Nucleus accumbens (tissue), 56 donors: ENCODE results near the gene MAGEB6B.
"Not testable (repeated sequence)": the region's sequence is repeated elsewhere in the genome, so short reads cannot be mapped to it uniquely, and the experiment has no call there.

Experiments
- DNase-seq, 56 donors: peaks; one replicate each; lab custom pipeline; 2025; lab: John Stamatoyannopoulos, UW

Gene MAGEB6B, protein sequence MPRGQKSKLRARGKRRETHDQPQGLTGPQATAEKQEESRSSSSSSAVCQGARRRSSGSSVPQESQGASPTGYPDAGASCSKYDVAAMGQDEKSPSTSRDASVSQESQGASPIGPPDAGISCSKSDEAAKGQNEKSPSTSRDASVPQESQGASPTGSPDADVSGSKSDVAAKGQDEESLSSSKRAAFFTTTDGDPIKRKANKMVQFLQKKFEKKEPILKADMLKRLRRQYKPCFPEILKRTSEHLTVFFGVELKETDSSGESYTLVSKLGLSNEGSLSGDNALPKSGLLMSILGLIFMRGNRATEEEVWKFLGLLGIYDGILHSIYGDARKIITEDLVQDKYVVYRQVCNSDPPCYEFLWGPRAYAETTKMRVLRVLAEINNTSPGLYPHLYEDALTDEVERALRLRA

DNA sequence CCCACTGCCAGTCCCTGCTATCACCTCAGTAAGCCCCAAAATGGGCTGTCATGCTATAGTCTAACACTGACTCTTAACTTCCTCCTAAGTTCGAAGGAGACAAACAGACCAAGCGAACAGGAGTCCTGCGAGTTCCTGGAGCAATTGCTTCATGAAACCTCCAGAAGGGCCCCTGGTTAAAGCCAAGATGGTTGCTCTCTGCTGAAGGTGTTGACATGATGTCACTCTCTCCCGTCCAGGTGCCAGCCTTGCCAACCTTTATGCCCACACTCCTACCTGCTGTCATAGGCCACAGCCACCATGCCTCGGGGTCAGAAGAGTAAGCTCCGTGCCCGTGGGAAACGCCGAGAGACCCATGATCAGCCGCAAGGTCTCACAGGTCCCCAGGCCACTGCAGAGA, at the start of gene MAGEB6B:
TSS of gene MAGEB6B (plus strand) at position 301 of the 400 bp plus-strand sequence. CDS start at position 301, 0 bp downstream.
- no peak for DNase-seq

DNA sequence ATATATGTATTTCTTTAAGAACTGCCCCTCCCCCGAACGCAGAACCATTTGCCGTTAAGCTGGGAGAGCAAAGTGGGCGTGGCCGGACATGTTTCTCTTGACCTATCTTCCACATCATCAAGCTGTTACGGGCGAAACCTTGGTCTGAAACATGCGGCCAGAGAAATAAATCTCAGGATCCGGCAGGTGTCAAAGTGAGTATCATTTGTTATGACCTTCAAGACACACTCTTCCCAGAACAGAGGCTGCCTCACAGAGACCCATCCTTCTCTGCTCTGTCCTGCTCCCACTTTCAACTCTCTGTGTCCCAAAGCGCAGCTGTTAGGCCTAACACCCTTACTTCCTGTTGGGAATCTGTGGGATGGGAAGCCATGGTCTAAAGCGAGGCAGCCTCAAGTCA, 22.1 kb upstream of the MAGEB6B start, which contains the start of gene MAGEB18:
TSS of gene MAGEB18 (plus strand) at position 70 of the 400 bp plus-strand sequence. CDS start 643 bp downstream, outside the sequence.
- DNase-seq: no peak

DNA sequence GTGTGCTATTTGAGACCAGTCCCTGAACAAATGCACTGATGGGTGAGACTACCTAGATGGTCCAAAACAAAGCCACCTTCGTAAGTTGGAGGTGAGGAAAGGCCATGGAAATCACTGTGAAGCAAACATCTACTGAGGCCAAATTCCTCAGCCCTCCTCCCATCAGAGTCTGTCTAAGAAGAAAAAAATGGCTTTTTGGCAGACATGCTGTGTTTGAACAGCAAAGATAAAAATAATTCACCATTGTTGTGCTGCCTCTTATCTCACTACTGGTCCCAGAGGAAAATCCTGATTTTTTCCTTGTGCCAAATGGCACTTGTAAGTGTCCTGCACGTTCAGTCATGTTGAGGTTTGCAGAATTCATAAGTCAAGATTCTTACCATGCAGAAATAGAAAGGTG, 14.4 kb upstream of the MAGEB6B start:
- DNase-seq: no peak

DNA sequence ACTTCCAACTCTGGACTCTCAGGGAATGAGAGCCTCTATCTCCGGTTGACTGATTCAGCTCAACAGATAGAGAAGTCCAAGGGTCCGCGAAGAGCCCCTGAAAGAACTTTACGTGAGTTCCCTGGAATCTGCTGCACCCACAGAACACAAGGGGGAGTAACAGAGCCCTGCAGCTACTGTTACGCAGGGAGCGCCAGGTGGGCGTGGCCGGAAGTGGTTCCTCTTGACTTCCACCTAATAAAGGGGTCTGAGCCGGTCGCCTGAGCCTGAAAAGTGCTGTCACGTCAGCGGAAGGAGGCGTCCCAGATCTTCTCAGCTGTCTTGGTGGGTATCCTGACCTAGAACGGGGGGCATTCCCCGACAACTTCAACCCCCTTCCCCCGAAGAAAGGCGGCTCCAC, 31.8 kb downstream of the MAGEB6B start, which contains the start of gene MAGEB6:
TSS of gene MAGEB6 (plus strand) at position 237 of the 400 bp plus-strand sequence. CDS start 1,407 bp downstream, outside the sequence.
- no peak for DNase-seq

DNA sequence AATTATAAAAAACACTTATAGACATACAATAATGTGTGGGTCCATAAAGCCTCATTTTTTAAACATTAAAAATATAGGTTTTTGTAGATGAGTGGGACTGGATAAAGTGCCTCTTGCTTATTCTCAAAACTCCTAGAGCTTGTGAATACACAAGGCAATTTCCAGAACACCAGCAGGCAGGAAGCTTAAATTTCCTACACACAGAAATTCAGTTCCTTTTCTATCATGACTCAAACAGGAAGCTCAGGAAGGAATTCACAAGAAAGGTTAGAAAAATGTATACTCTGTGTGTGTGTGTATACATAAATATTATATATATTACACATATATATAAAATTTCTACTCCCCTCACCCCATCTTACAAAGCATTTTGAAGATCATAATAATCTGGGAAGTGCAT, 43.2 kb downstream of the MAGEB6B start:
- no peak for DNase-seq

DNA sequence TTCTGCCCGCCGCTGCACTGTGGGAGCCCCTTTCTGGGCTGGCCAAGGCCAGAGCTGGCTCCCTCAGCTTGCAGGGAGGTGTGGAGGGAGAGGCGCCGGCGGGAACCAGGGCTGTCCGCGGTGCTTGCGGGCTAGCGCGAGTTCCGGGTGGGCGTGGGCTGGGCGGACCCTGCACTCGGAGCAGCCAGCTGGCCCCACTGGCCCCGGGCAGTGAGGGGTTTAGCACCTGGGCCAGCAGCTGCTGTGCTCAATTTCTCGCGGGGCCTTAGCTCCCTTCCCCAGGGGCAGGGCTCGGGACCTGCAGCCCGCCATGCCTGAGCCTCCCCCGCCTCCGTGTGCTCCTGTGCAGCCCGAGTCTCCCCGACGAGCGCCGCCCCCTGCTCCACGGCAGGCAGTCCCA, 44.3 kb downstream of the MAGEB6B start:
- DNase-seq: not testable (repeated sequence)

DNA sequence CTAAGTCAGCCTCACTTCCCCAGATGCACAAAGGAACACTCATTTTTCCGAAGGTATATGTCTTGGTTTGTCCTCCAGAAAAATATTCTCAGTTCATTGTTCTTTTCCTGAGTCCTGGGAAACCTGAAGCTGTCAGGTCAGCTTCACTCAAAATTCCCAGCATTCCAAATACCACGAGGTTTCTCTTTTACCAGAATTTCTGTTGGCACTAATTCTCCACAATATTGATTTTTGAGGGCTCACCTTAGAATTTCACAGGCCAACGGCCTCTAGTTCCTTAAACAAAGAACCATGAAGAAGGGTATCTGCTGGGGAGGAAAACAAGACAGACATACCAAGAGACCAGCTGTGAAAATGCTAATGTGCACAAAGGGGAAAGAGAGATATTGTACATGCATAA, 47.6 kb downstream of the MAGEB6B start:
- DNase-seq: no peak
